Stimulated activated CD4-positive, alpha-beta T cell treated with anti-CD3 and anti-CD28 coated beads, Interleukin-12 subunit alpha, Interleukin-12 subunit beta, amount 100 ng/mL, for 4 hours (primary cell): ENCODE data around the gene APOM.
A peak's percentile ranks its signal among the peaks of the same experiment; 100 is the strongest.

Source experiments
- DNase-seq: peaks from one replicate; pipeline ENCODE4 v3.0.0-alpha.2; 2020

Gene APOM

DNA sequence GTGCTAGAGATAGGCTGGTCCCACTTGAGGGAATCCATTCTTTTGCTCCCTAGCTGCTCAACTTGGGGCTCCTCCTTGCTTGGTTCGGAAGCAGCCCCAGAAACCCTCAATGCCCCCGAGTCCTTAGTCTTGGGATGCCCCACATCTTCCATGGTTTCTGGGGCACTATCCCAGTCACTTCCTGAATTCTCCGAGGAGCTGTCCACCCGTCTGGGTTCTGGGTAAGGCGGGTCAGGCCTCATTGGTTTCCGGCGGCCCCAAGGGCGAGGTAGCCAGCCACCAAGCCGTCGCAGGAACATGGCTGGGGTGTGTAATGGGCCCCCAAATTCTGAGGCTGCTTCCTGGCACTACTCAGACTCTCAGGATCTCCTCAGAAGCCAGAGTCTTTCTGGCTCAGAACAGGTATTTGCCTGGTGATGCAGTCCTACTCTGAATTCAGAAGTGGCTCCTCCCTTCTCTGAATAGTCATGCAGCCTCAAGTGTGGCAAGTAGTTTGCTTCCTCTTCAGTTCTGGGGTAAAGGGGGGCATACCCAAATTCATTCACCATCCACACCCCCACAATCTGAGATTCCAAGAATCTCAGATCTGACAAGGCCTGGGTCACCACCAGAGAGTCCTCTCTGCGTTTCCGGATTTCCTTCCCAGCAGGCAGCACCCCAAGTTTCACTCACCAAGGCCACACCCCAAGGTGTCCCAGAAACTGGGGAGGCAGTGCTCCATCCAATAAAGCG lies 4.1 kb downstream of the APOM start:
- DNase-seq = no peak

GRCh38 chr6:31660381-31661261 lies 4.9 kb downstream of the APOM start, which contains the start of gene C6orf47:
Gene C6orf47, minus strand, starts transcription at chr6:31660778. Its CDS starts 831 bp downstream, at chr6:31659947.
- peak; percentile 73 for DNase-seq

GRCh38 chr6:31661262-31662123 lies 5.8 kb downstream of the APOM start:
- no peak for DNase-seq

GRCh38 chr6:31662124-31662723 lies 6.5 kb downstream of the APOM start:
- no peak for DNase-seq

- no peak for DNase-seq
Measured at GRCh38 chr6:31663126-31663960, 7.6 kb downstream of the APOM start.

DNA sequence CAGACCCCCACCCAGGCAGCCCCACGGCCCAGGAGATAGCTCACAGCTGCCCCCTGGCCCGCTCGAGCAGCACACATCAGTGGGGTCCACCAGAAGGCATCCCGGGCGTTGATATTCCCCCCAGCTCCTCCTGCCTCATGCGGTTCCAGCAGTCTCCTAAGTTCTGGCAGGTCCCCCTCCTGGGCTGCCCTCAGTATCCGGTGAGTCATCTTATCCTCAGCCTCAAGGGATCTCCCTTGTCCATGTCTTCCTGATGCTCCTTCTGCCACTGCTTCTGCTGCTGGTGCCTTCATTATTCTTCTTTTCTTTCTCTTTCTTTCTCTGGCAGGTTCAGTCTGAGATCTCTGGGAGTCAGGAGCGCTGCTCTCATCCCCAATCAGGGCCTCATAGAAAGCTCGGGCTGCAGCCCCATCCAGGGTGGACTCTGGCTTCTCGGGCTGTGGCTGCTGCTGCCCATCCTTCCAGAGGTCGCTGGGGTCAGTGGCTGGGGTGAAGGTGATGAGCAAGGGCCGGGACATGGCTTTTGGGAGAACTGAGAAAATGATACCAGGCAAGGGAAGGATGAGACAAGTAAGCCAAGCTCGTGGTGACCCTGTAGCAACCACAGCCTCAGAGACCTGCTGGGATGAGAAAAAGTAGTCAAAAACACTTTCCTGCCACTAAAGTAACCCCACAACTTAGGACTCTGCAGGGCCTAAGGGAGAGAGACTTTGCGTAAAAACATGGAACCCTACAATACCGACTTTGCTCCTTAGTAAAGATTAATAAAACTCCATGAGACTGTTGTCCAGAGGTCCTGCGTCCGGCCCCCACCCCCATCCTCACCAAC lies 8.5 kb downstream of the APOM start:
- no peak for DNase-seq

GRCh38 chr6:31664790-31665500 lies 9.3 kb downstream of the APOM start, which contains the start of gene GPANK1:
Gene GPANK1, minus strand, starts transcription at chr6:31664997. Its CDS starts 519 bp downstream, at chr6:31664478.
- peak; percentile 82 for DNase-seq

- DNase-seq = peak; percentile 95
Measured at GRCh38 chr6:31665501-31666336, 10.0 kb downstream of the APOM start, which contains the start of gene CSNK2B. Gene CSNK2B, plus strand, starts transcription at chr6:31666080. Its CDS starts 752 bp downstream, at chr6:31666832.

GRCh38 chr6:31666337-31666965 lies 10.8 kb downstream of the APOM start:
- no peak for DNase-seq

DNA sequence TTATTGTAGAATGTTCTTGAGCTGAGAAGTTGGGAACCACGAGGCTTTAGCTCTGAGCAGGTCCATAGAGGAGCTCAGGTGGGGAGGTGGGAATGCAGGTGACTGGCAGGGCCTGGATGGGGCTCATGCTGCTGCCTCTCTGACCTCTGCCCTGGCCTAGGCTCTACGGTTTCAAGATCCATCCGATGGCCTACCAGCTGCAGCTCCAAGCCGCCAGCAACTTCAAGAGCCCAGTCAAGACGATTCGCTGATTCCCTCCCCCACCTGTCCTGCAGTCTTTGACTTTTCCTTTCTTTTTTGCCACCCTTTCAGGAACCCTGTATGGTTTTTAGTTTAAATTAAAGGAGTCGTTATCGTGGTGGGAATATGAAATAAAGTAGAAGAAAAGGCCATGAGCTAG lies 14.0 kb downstream of the APOM start, which contains the start of gene LY6G5B:
Gene LY6G5B, plus strand, starts transcription at position 301 of the 400 bp plus-strand sequence. CDS start 975 bp downstream, outside the sequence.
- no peak for DNase-seq

- no peak for DNase-seq
Measured at GRCh38 chr6:31676322-31676903, 20.7 kb downstream of the APOM start.

DNA sequence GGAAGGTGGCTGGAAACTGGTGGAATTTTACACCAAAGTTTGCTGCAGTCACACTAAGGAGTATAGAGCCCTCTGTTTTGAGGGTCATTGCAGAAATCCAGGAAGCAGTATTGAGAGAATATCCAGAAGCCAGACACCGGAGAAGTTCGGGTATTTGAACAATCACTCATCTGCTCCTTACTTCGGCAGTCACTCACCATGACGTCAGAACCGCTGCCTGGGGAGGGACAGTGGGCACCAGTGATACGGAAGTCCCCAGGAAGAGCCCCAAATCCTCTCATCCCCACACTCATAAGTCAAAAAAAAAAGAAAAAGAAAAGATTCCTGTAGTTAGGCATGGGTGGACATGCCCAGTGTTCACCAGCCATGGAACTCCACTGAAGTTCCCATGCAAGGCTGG lies 21.2 kb downstream of the APOM start:
- no peak for DNase-seq

- DNase-seq = no peak
Measured at GRCh38 chr6:31677955-31678354, 22.3 kb downstream of the APOM start.

GRCh38 chr6:31680226-31681134 lies 24.8 kb downstream of the APOM start, which contains the start of gene LY6G5C:
Gene LY6G5C, minus strand, starts transcription at chr6:31681067. Its CDS starts 694 bp downstream, at chr6:31680373.
- DNase-seq = peak; percentile 60

DNA sequence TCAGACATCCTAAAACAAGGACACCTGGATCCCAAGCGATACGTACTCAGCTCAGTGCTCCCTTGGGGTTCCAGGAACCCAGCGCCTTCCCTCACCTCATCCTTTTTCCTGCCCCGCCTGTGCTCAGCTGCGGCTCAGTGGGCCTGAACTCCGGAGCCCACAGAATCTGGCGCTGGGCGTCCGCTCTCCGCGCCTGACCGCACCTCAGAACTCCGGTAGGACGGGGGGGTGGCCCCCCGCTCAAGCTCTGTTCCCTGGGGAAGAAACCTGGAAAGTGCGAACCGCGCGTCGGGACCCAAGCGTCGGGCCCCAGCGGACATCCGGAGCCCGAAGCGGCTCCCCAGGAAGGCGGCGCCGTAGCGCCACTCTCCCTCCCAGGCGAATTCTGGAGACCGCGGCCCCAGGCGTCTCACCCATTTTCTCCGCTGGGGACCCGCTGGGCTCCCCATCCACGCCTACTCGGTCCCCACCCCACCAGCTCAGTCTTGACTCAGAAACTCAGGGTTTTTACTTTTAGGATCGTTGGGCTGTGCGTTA lies 25.5 kb downstream of the APOM start:
- peak; percentile 41 for DNase-seq

GRCh38 chr6:31683591-31683990 lies 27.9 kb downstream of the APOM start:
- no peak for DNase-seq
